Measurements from ENCODE around the gene ENGASE. TPM values are rescaled to one million over a fixed set of nuclear protein-coding genes. Genes with fewer than 3 reads are reported as not detected.

Gene ENGASE
- polyA plus RNA-seq, 1 of the 3 experiments (the other 2 are of a cell fraction), result 30.1 TPM

- TF ChIP-seq MAX (IDR thresholded peaks at IDR 0.05; ENCODE audit: low read depth) (no peak), REST (IDR thresholded peaks at IDR 0.05; ENCODE audit: low read depth, low read length) (no peak), IRF3 (IDR thresholded peaks at IDR 0.05; ENCODE audit: low read depth, low read length) (peak; percentile 14; the same call in 1 of the 2 replicates), TAF1 (IDR thresholded peaks at IDR 0.05; ENCODE audit: borderline replicate concordance, low read depth, low read length) (no peak), FOXM1 (IDR thresholded peaks at IDR 0.05; ENCODE audit: low read depth) (no peak), MEF2A (IDR thresholded peaks at IDR 0.05; ENCODE audit: borderline replicate concordance, low read depth) (no peak), EZH2phosphoT487 (IDR thresholded peaks at IDR 0.05; ENCODE audit: borderline replicate concordance, low read depth) (no peak), CTCF (IDR thresholded peaks at IDR 0.05) (no peak), PBX3 (IDR thresholded peaks at IDR 0.05) (no peak), USF2 (IDR thresholded peaks at IDR 0.05; ENCODE audit: borderline replicate concordance, low read depth, low read length) (no peak), FOSL2 (IDR thresholded peaks at IDR 0.05; ENCODE audit: borderline replicate concordance, low read depth) (no peak), GABPA (IDR thresholded peaks at IDR 0.05; ENCODE audit: low read depth) (no peak), SMC3 (IDR thresholded peaks at IDR 0.05; ENCODE audit: low read depth, low read length) (no peak; the same call in 1 of the 2 replicates), USF1 (IDR thresholded peaks at IDR 0.05; ENCODE audit: borderline replicate concordance, low read depth) (no peak), ELF1 (IDR thresholded peaks at IDR 0.05) (no peak), TCF12 (IDR thresholded peaks at IDR 0.05) (peak; percentile 93), GATA2 (CRISPR knock-in tag; IDR thresholded peaks at IDR 0.05) (peak; percentile 47), RFX5 (IDR thresholded peaks at IDR 0.05; ENCODE audit: low read length) (no peak), SIN3A (IDR thresholded peaks at IDR 0.05; ENCODE audit: borderline replicate concordance, low read depth, low read length) (0 out of 2 replicates have a peak, but pooled peaks have one; percentile 18)
Observed at GRCh38 chr17:79027925-79028491, 46.6 kb upstream of the ENGASE start (continued).
